ENCODE measurements around the gene PGBD1.
"Not testable (repeated sequence)": the region's sequence is repeated elsewhere in the genome, so short reads cannot be mapped to it uniquely, and the experiment has no call there.

The PGBD1 gene

DNA sequence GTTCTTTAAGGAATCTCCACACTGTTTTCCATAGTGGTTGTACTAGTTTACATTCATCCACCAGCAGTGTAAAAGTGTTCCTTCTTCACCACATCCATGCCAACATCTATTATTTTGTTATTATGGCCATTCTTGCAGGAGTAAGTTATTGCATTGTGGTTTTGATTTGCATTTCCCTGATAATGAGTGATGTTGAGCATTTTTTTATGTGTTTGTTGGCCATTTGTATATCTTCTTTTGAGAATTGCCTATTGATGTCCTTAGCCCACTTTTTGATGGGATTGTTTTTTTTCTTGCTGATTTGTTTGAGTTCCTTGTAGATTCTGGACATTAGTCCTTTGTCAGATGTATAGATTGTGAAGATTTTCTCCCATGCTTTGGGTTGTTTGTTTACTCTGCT, 25.0 kb downstream of the PGBD1 start:
- H3K9ac ChIP-seq (ENCODE audit: low read length); H3K9me3 ChIP-seq (ENCODE audit: control insufficient read depth, low read length); H2AK5ac ChIP-seq (ENCODE audit: low read length, severe bottlenecking); H3K23ac ChIP-seq (ENCODE audit: low read length in 2 of 2); H3K14ac ChIP-seq (ENCODE audit: low read length in 2 of 2); H2AFZ ChIP-seq (ENCODE audit: low read depth, low read length); H4K91ac ChIP-seq (ENCODE audit: low read length); H3K18ac ChIP-seq (ENCODE audit: low read depth in 1 of 2, low read length in 2 of 2); H3K27me3 ChIP-seq (ENCODE audit: control insufficient read depth in 1 of 2, insufficient read depth in 1 of 2, low read length in 2 of 2); H3K79me1 ChIP-seq (replicated peaks; ENCODE audit: low read length, poor library complexity, severe bottlenecking); H2BK5ac ChIP-seq (ENCODE audit: low read depth, low read length, poor library complexity, severe bottlenecking); H2BK12ac ChIP-seq (ENCODE audit: low read length in 2 of 2); H3K4ac ChIP-seq (ENCODE audit: low read depth in 1 of 2, low read length in 2 of 2); H3K4me3 ChIP-seq (ENCODE audit: insufficient read depth in 1 of 2, low read depth in 1 of 2, low read length in 2 of 2); H3K4me2 ChIP-seq (ENCODE audit: low read length, poor library complexity, severe bottlenecking); H3K27ac ChIP-seq (ENCODE audit: low read length, poor library complexity, severe bottlenecking); H3K4me1 ChIP-seq (ENCODE audit: control insufficient read depth, insufficient read depth, low read depth, low read length); DNase-seq; H4K8ac ChIP-seq (ENCODE audit: low read length); H2BK15ac ChIP-seq (ENCODE audit: low read depth, poor library complexity, severe bottlenecking); H2BK120ac ChIP-seq (ENCODE audit: low read depth, low read length): not testable (repeated sequence)
- peaks cover 0 to 20% of the 10 kb centered on the region in 2 experiments for H3K36me3 ChIP-seq (ENCODE audit: control insufficient read depth in 1 of 2, insufficient read depth in 2 of 2, low read depth in 1 of 2, low read length in 2 of 2)

DNA sequence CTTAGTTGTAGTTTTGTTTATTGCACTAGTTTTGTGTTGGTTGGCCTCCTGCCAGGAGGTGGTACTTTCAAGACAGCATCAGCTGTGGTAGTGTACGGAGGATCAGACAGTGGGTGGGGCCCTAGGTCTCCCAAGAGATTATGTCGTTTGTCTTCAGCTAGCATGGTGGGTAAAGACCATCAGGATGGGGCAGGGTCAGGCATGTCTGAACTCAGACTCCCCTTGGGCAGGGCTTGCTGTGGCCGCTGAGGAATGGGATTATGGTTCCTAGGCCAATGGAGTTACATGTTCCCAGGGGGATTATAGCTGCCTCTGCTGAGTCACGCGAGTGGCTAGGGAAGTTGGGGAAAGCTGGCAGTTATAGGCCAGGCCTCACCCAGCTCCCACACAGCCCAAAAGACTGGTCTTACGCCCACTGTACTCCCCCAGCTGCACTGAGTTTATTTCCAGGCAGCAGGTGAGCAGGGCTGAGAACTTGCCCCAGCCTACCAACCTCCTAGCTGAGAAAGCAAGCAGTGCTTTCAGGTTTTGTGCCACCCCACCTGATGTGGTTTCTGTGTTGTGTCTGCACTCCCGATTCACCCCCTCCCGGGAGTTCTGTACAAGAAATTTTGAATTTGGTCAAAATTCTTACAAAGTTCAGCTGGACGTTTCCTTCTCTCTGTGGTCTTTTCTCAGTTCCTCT, 29.9 kb downstream of the PGBD1 start:
- DNase-seq: no peak
- no peak overlapping the region for H3K27ac ChIP-seq (ENCODE audit: low read length, poor library complexity, severe bottlenecking)
- H2BK120ac ChIP-seq (ENCODE audit: low read depth, low read length): no peak overlapping the region
- H3K36me3 ChIP-seq (ENCODE audit: control insufficient read depth in 1 of 2, insufficient read depth in 2 of 2, low read depth in 1 of 2, low read length in 2 of 2): no peaks in the 10 kb centered on the region
- no peak overlapping the region for H2AFZ ChIP-seq (ENCODE audit: low read depth, low read length)
- H2BK15ac ChIP-seq (ENCODE audit: low read depth, poor library complexity, severe bottlenecking): peak overlapping the region; percentile 34
- no peak overlapping the region for H3K23ac ChIP-seq (ENCODE audit: low read length in 2 of 2)
- H3K79me1 ChIP-seq (replicated peaks; ENCODE audit: low read length, poor library complexity, severe bottlenecking): peaks cover 4% of the 10 kb centered on the region
- WGBS: 89% methylated on average over 9 of the region's 9 CpGs
- no peak overlapping the region for H3K4ac ChIP-seq (ENCODE audit: low read depth in 1 of 2, low read length in 2 of 2)
- H3K9me3 ChIP-seq (ENCODE audit: control insufficient read depth, low read length): no peaks in the 10 kb centered on the region
- no peak overlapping the region for H3K9ac ChIP-seq (ENCODE audit: low read length)
- no peak overlapping the region for H4K8ac ChIP-seq (ENCODE audit: low read length)
- H4K91ac ChIP-seq (ENCODE audit: low read length): no peak overlapping the region
- no peaks in the 10 kb centered on the region for H3K27me3 ChIP-seq (ENCODE audit: control insufficient read depth in 1 of 2, insufficient read depth in 1 of 2, low read length in 2 of 2)
- H2BK12ac ChIP-seq (ENCODE audit: low read length in 2 of 2): no peak overlapping the region
- H3K4me2 ChIP-seq (ENCODE audit: low read length, poor library complexity, severe bottlenecking): no peak overlapping the region
- no peaks in the 10 kb centered on the region for H3K4me1 ChIP-seq (ENCODE audit: control insufficient read depth, insufficient read depth, low read depth, low read length)
- no peak overlapping the region for H3K18ac ChIP-seq (ENCODE audit: low read depth in 1 of 2, low read length in 2 of 2)
- H2BK5ac ChIP-seq (ENCODE audit: low read depth, low read length, poor library complexity, severe bottlenecking): no peak overlapping the region
- no peak overlapping the region for H2AK5ac ChIP-seq (ENCODE audit: low read length, severe bottlenecking)
- H3K14ac ChIP-seq (ENCODE audit: low read length in 2 of 2): no peak overlapping the region
- no peak overlapping the region for H3K4me3 ChIP-seq (ENCODE audit: insufficient read depth in 1 of 2, low read depth in 1 of 2, low read length in 2 of 2)

DNA sequence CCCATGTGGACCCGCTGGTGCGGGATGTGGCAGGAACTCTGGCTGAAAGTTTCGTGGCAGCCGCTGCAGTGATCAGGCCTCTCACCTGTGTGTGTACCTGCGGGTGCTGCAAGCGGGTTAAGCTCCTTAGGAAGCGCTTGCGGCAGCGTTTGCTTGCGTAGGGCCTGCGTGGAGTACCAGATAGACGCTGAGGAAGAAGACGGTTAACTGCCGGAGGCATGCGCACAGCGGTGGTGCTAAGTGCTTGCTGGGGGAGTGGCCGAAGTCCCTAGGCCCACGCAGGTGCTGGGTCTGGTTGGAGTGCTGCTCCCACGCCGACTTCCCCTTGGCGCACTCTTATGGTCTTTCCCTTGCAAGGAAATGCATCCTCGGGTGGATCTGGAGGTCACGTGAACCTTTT, 31.6 kb downstream of the PGBD1 start:
- H2BK12ac ChIP-seq (ENCODE audit: low read length in 2 of 2): no peak overlapping the region
- no peak overlapping the region for H3K18ac ChIP-seq (ENCODE audit: low read depth in 1 of 2, low read length in 2 of 2)
- no peak overlapping the region for H2AK5ac ChIP-seq (ENCODE audit: low read length, severe bottlenecking)
- no peak overlapping the region for H3K27ac ChIP-seq (ENCODE audit: low read length, poor library complexity, severe bottlenecking)
- H3K4me3 ChIP-seq (ENCODE audit: insufficient read depth in 1 of 2, low read depth in 1 of 2, low read length in 2 of 2): no peak overlapping the region
- no peak overlapping the region for H4K8ac ChIP-seq (ENCODE audit: low read length)
- peak overlapping the region in 1 of 2 experiments; percentile 18 for H3K14ac ChIP-seq (ENCODE audit: low read length in 2 of 2)
- no peaks in the 10 kb centered on the region for H3K4me1 ChIP-seq (ENCODE audit: control insufficient read depth, insufficient read depth, low read depth, low read length)
- no peaks in the 10 kb centered on the region for H3K9me3 ChIP-seq (ENCODE audit: control insufficient read depth, low read length)
- H2BK15ac ChIP-seq (ENCODE audit: low read depth, poor library complexity, severe bottlenecking): no peak overlapping the region
- no peak overlapping the region for H2AFZ ChIP-seq (ENCODE audit: low read depth, low read length)
- no peak overlapping the region for H3K9ac ChIP-seq (ENCODE audit: low read length)
- DNase-seq: no peak
- no peak overlapping the region for H3K4ac ChIP-seq (ENCODE audit: low read depth in 1 of 2, low read length in 2 of 2)
- no peak overlapping the region for H3K23ac ChIP-seq (ENCODE audit: low read length in 2 of 2)
- no peak overlapping the region for H2BK120ac ChIP-seq (ENCODE audit: low read depth, low read length)
- 92% methylated on average over 23 of the region's 23 CpGs for WGBS
- no peaks in the 10 kb centered on the region for H3K36me3 ChIP-seq (ENCODE audit: control insufficient read depth in 1 of 2, insufficient read depth in 2 of 2, low read depth in 1 of 2, low read length in 2 of 2)
- no peaks in the 10 kb centered on the region for H3K27me3 ChIP-seq (ENCODE audit: control insufficient read depth in 1 of 2, insufficient read depth in 1 of 2, low read length in 2 of 2)
- H3K4me2 ChIP-seq (ENCODE audit: low read length, poor library complexity, severe bottlenecking): no peak overlapping the region
- H2BK5ac ChIP-seq (ENCODE audit: low read depth, low read length, poor library complexity, severe bottlenecking): no peak overlapping the region
- H4K91ac ChIP-seq (ENCODE audit: low read length): no peak overlapping the region
- H3K79me1 ChIP-seq (replicated peaks; ENCODE audit: low read length, poor library complexity, severe bottlenecking): peaks cover 4% of the 10 kb centered on the region

DNA sequence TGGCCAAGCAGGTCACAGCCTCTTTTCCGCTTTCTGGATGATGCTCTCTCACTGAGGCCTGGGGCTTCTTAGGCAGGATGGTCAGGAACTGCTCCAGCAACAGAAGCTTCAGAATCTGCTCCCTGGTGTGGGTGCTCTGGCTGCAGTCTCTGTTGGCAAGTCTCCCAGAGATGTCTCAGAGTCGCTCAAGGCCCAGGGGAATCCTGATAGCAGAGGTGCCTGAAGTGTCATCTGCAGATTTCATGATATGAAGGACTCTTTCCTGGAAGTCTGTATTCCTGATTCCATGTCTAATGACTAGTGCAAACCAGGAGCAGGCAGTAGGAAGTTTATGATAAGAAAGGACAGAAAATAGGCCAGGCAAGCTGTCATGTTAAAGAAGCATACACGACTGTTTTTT, 34.3 kb downstream of the PGBD1 start:
- H3K18ac ChIP-seq (ENCODE audit: low read depth in 1 of 2, low read length in 2 of 2): no peak overlapping the region
- H3K4me3 ChIP-seq (ENCODE audit: insufficient read depth in 1 of 2, low read depth in 1 of 2, low read length in 2 of 2): no peak overlapping the region
- no peak overlapping the region for H4K91ac ChIP-seq (ENCODE audit: low read length)
- no peaks in the 10 kb centered on the region for H3K36me3 ChIP-seq (ENCODE audit: control insufficient read depth in 1 of 2, insufficient read depth in 2 of 2, low read depth in 1 of 2, low read length in 2 of 2)
- H2AFZ ChIP-seq (ENCODE audit: low read depth, low read length): no peak overlapping the region
- H3K4me2 ChIP-seq (ENCODE audit: low read length, poor library complexity, severe bottlenecking): no peak overlapping the region
- H2BK120ac ChIP-seq (ENCODE audit: low read depth, low read length): no peak overlapping the region
- H2BK5ac ChIP-seq (ENCODE audit: low read depth, low read length, poor library complexity, severe bottlenecking): no peak overlapping the region
- H3K4ac ChIP-seq (ENCODE audit: low read depth in 1 of 2, low read length in 2 of 2): no peak overlapping the region
- no peak overlapping the region for H2BK15ac ChIP-seq (ENCODE audit: low read depth, poor library complexity, severe bottlenecking)
- H3K4me1 ChIP-seq (ENCODE audit: control insufficient read depth, insufficient read depth, low read depth, low read length): no peaks in the 10 kb centered on the region
- no peak overlapping the region for H3K9ac ChIP-seq (ENCODE audit: low read length)
- H3K27me3 ChIP-seq (ENCODE audit: control insufficient read depth in 1 of 2, insufficient read depth in 1 of 2, low read length in 2 of 2): no peaks in the 10 kb centered on the region
- H2BK12ac ChIP-seq (ENCODE audit: low read length in 2 of 2): no peak overlapping the region
- no peak overlapping the region for H3K23ac ChIP-seq (ENCODE audit: low read length in 2 of 2)
- DNase-seq: no peak
- no peak overlapping the region for H2AK5ac ChIP-seq (ENCODE audit: low read length, severe bottlenecking)
- H4K8ac ChIP-seq (ENCODE audit: low read length): no peak overlapping the region
- WGBS: 86% methylated on average over 3 of the region's 3 CpGs
- H3K27ac ChIP-seq (ENCODE audit: low read length, poor library complexity, severe bottlenecking): no peak overlapping the region
- H3K79me1 ChIP-seq (replicated peaks; ENCODE audit: low read length, poor library complexity, severe bottlenecking): peaks cover 4% of the 10 kb centered on the region
- H3K14ac ChIP-seq (ENCODE audit: low read length in 2 of 2): no peak overlapping the region
- H3K9me3 ChIP-seq (ENCODE audit: control insufficient read depth, low read length): peaks cover 1% of the 10 kb centered on the region
